ENCODE results near the gene MCF2L.

Gene MCF2L

GRCh38 chr13:113000575-113000974 is 31.6 kb downstream of the MCF2L start:
- DNase-seq: no peak

DNA sequence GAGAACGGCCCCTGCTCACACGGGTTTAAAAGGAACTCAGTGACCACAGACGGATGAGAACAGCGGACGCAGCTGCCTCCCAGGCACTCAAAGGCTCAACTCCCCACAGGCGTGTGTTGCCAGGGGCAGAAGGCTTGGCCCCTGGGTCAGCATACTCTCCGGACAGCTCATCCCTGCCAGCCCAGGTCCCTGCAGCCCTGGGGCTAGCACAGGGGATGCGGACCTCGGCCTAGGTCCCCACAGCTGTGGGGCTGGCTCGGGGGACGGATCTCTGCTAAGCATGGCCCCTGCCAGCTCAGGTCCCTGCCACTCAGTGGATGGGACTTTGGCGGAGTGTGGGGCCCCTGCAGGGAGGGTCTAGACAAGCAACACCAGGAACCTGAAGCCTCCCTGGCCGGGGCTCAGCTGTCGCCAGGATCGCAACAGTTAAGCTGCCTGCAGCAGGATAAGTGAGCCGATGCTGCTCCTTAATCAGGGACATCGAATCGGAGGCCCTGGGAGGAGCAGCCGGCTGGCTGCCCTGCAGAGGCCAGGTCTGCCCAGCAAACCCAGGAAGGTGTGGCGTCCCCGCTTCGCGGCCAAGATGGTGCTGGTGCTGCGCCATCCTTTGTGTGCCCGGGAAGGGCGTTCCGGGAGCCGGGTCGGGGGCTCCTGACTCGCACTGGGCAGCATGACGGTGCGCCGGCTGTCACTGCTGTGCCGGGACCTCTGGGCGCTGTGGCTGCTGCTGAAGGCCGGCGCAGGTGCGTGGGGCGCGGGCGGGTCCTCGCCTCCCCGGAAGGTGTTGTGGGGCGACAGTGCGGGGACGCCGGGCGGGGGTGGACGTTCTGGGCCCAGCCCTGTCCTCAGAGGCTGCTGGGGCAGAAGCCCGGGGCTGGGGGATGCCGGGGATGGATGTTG is 32.5 kb downstream of the MCF2L start:
- no peak for DNase-seq

DNA sequence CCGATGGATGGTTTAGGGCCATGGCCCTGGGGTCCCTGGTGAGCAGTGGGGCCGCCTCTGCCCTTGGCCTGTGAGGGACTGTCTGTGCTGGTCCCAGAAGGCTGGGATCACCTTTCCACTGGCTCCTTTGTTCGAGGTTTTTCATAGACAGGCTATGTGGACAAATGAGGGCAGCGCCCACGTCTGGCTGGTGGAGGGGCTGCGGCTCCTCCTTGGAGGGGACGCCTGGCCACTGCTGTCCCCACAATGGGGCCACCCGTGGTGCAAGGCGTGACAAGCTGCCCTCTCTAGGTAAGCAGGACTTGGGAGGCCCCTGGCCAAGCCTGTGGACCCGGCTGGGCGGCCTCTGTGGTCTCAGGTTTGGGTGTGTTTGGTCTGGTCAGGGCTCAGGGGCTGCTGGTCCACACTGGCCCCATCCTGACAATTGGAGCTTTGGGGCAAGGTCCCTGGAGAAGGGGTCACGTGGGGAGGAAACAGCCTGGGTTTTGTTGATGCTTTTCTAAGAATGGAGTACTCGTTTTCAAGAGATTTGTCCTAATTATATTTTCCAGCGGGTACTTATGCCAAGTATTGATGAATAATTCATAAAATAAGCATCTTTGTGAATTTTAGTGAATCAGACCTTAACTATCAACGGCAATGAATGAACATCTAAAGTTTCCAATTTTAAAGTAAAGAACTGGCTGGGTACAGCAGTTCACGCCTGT is 33.3 kb downstream of the MCF2L start:
- no peak for DNase-seq

DNA sequence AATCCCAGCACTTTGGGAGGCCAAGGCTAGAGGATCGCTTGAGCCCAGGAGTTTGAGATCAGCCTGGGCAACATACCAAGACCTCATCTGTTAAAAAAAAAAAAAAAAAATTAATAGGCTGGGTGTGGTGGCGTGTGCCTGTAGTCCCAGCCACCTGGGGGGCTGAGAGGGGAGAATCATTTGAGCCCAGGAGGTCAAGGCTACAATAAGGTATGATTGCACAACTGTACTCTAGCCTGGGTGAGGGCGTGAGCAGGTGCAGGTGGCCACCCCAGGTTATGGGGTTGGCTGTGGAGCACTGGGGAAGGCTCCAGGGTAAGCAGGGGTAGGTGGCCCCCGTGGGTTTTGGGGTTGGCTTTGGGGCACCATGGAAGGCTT is 33.9 kb downstream of the MCF2L start:
- no peak for DNase-seq

- DNase-seq: no peak
Observed at GRCh38 chr13:113004126-113004525, 35.1 kb downstream of the MCF2L start.

DNA sequence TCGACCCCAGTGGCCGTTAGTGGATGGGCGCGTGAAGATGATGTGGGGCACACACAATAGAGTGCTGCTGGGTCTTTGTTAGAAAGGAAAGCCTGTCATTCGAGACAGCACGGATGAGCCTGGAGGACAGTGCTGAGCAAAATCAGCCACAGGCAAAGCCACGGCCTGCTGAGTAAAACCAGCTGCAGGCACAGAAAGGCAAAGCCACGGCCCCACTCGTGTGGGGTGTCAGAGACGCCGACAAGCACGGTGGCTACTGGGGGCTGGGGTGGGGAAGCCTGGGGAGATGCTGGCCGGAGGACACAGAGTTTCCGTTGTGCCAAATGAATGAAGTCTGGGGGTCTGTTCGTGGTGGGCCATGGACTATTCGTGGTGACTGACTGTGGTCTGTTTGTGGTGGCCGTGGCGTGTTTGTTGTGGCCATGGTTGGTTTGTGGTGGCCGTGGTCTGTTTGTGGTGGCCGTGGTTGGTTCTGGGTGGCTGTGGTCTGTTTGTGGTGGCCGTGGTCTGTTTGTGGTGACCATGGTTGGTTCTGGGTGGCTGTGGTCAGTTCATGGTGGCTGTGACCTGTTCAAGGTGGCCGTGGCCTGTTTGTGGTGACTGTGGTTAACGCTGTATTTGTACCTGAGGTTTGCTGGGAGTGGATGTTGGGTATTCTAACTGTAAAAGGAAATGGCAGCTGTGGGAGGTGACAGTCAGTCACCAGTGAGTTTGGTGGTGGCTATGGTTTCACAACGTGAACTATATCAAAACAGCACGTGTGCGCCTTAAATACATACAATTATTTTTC is 36.3 kb downstream of the MCF2L start:
- no peak for DNase-seq

DNA sequence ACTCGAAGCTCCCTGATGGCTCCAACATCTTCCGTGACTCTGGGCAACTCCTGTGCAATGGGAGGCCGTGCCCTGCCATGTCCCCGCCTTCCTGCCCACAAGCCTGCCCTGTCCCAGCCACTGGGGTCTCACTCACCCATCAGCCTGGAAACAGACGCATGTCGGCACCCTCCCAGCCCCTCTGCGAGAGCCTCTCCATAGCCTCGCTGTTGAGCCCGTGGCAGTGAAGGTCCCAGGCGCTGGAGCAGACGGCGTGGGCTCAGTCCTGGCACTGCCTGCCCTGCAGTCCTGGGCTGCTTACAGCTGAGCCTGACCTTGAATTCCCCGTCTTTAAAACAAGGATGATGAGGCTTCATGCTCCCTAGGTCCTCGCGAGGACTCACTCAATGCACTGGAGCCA is 37.0 kb downstream of the MCF2L start:
- no peak for DNase-seq

GRCh38 chr13:113006660-113007059 is 37.6 kb downstream of the MCF2L start:
- DNase-seq: no peak

DNA sequence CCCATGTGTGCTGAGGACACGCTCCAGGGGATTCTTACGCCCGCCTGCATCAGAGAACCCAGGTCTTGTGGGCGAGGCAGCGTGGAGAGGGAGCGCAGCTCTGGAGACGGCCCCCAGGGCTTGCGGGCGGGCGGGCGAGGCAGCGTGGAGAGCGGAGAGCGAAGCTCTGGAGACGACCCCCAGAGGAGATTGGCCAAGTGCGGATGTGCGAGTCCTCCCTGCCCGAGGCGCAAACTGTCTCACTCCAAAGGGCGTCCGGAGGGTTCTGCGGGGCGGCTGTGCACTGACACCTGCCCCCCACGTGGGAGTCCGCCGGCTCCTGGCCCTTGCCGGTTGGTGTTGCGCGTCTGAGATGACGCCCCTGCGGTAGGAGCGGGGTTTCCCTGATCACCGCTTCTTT is 39.8 kb downstream of the MCF2L start:
- DNase-seq: no peak

DNA sequence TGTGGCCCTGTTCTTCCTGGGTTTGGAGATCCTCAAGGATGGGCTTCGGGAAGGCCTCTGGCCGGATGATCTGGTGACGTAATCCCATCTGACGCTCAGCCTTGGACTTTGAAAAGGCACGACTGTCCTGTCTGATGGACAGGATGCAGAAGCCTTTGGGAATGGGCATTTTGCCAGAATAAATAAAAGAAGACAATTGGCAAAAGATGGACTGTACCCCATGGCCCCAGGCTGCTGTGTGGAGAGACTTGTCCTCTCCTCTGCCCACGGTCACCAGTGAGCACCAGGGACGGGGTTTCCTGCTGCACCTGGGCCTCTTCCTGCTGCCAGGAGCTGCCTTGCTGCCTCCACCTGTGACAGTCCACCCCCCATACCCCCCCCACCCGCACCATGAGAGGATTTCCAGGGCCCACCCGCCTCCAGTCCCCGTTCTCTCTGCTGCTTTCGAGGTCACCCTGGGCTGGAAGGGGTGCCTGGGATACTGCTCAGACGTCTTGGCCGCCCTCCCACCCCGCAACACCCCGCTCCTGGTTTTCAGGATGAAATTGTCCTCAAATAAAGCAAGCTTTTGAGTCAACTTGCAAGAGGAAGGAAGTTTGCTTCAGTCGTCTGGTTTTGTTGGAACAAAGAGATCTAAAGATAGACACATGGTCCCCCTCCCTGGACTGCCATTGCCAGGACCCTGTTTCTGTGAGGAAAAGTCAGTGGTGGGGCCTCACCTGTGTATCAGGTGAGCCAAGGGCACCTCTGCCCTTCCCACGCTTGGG is 40.9 kb downstream of the MCF2L start:
- DNase-seq: no peak

- DNase-seq: no peak
Observed at GRCh38 chr13:113010510-113010865, 41.5 kb downstream of the MCF2L start.

GRCh38 chr13:113013303-113013702 is 44.3 kb downstream of the MCF2L start:
- DNase-seq: no peak

DNA sequence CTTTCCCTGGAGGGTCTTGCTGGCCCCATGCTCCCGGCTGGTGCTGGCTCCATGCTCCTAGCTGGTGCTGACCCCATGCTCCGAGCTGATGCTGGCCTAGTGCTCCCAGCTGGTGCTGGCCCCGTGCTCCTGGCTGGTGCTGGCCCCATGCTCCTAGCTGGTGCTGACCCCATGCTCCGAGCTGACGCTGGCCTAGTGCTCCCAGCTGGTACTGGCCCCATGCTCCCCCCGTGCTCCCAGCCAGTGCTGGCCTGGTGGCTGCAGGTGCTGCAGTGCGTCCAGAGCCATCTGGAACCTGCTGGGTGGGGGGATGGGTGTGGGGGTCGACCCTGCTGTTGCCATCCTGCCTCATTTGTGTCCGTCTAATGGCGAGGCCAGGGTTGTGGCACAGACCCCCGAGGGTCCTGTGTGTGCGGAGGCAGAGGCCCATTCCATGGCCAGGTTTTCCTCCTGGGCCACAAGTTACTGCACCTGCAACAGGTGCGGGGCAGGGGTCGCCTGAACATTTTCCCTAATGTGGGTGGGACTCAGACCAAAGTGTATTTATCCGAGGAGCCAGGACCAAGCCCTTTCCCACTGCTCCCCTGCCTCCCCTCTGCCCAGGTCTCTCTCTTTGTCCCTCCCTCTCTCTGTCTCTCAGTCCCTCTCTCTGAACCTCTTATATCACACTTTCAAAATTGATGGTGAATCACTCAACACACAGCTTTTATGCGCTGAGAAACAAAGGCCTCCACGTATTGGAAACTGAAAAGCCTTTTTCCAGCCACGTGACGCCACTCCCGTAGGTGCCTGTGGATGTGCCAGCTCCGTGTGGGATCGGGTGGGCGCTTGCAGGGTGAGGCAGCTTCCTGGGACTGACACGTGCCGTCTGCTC is 45.1 kb downstream of the MCF2L start:
- DNase-seq: no peak

GRCh38 chr13:113014752-113015745 is 46.0 kb downstream of the MCF2L start:
- DNase-seq: no peak

DNA sequence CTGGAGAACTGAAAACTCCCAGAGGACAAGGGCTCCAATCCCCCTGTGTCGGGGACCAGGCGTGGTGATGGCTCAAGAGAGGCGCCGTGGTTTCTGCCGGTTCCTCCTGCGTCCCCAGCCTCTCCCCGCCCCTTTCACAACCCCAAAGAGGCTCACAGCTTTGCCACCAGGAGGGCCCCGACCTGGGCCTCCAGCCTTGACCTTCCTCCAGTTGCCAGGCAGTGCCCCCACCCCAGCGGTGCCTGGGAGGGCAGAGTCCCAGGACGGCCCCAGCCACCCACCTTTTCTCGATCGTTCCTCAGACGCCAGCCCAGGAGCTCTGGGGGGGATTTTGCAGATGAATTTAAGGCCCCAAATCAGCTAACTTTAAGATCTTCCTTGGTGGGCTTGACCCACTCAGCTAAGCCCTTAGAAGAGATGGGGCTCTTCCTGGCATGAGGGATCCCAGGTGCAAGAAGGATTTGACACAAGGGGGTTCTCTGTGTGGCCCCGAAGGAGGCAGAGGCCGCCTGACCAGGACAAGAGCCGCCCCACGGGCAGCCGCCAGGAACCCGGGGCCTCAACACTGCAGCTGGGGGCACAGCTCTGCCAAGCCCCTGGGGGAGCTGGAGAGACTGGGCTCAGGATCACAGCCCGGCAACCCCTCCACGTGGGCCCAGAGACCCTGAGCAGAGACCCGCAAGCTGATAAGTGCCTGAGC is 47.0 kb downstream of the MCF2L start:
- DNase-seq: no peak

DNA sequence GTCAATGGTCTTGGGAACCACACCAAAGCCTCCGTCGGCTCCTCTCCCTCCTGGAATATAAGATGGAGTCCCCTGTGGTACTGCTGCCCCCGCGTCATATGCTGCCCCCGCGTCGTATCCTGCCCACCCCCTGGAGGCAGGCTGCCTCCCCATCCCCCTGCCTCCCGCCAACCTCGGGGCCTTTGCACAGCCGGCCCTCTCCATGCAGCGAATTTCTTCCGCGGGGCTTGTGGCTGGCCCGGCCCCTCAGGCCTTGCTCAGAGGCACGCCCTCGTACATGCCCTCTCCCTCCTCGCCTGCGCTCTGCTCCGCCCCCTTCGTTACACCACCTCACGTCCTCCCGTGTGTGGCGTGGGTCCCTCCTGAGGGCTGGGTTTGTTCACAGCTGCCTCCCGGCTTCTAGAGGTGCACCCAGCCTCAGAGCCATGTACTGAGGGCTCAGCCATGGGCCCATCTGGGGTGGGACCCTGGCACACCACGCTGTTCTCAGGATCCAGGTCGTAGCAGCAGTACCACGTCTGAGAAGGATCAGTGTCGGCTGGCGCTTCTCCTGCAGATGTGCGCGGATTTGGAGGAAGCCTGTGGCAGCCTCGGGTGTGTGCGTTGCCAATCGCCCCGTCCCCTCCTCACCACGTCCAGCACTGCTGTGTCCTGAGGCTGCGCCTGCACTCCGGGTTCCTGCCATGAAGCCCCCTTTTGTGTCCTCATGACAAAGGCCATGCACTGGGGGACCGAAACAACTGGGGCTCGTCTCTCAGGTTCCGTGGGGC is 47.7 kb downstream of the MCF2L start:
- no peak for DNase-seq

GRCh38 chr13:113017506-113018215 is 48.6 kb downstream of the MCF2L start:
- DNase-seq: no peak

Data from activated gamma-delta T cell (primary cell).